ENCODE data around the gene LY9.

Gene LY9

GRCh38 chr1:160795951-160796383 lies at the start of gene LY9:
LY9 (plus strand) TSS chr1:160796174; CDS start chr1:160796188, 14 bp downstream.
- Histone ChIP-seq H3K4me1 (ENCODE audit: control insufficient read depth, insufficient read depth, low read length) (no peaks in the 10 kb centered on the region), H3K9ac (ENCODE audit: low read depth, low read length) (no peak within 1 kb of the TSS), H3K4me3 (ENCODE audit: low read depth, low read length) (no peak within 1 kb of the TSS), H3K27me3 (ENCODE audit: control insufficient read depth, insufficient read depth, low read length) (no peaks in the 10 kb centered on the region), H3K36me3 (ENCODE audit: control insufficient read depth, insufficient read depth, low read length) (no peaks in the 10 kb centered on the region), H3K9me3 (ENCODE audit: control insufficient read depth, insufficient read depth, low read length) (no peaks in the 10 kb centered on the region), H3K27ac (ENCODE audit: low read depth, low read length) (no peak within 1 kb of the TSS)

- Histone ChIP-seq H3K9me3 (ENCODE audit: control insufficient read depth, insufficient read depth, low read length) (no peaks in the 10 kb centered on the region), H3K27ac (ENCODE audit: low read depth, low read length) (peak overlapping the region; percentile 26), H3K4me1 (ENCODE audit: control insufficient read depth, insufficient read depth, low read length) (peaks cover 13% of the 10 kb centered on the region), H3K4me3 (ENCODE audit: low read depth, low read length) (no peak overlapping the region), H3K27me3 (ENCODE audit: control insufficient read depth, insufficient read depth, low read length) (no peaks in the 10 kb centered on the region), H3K36me3 (ENCODE audit: control insufficient read depth, insufficient read depth, low read length) (no peaks in the 10 kb centered on the region), H3K9ac (ENCODE audit: low read depth, low read length) (no peak overlapping the region)
Observed at GRCh38 chr1:160746836-160747500, 49.0 kb upstream of the LY9 start.

GRCh38 chr1:160747717-160748116 lies 48.3 kb upstream of the LY9 start:
- Histone ChIP-seq H3K9me3 (ENCODE audit: control insufficient read depth, insufficient read depth, low read length) (no peaks in the 10 kb centered on the region), H3K4me1 (ENCODE audit: control insufficient read depth, insufficient read depth, low read length) (peaks cover 13% of the 10 kb centered on the region), H3K27me3 (ENCODE audit: control insufficient read depth, insufficient read depth, low read length) (no peaks in the 10 kb centered on the region), H3K9ac (ENCODE audit: low read depth, low read length) (no peak overlapping the region), H3K27ac (ENCODE audit: low read depth, low read length) (no peak overlapping the region), H3K36me3 (ENCODE audit: control insufficient read depth, insufficient read depth, low read length) (no peaks in the 10 kb centered on the region), H3K4me3 (ENCODE audit: low read depth, low read length) (no peak overlapping the region)

- Histone ChIP-seq H3K27me3 (ENCODE audit: control insufficient read depth, insufficient read depth, low read length) (no peaks in the 10 kb centered on the region), H3K9ac (ENCODE audit: low read depth, low read length) (no peak overlapping the region), H3K4me3 (ENCODE audit: low read depth, low read length) (no peak overlapping the region), H3K4me1 (ENCODE audit: control insufficient read depth, insufficient read depth, low read length) (peaks cover 13% of the 10 kb centered on the region), H3K36me3 (ENCODE audit: control insufficient read depth, insufficient read depth, low read length) (no peaks in the 10 kb centered on the region), H3K27ac (ENCODE audit: low read depth, low read length) (no peak overlapping the region), H3K9me3 (ENCODE audit: control insufficient read depth, insufficient read depth, low read length) (no peaks in the 10 kb centered on the region)
Observed at GRCh38 chr1:160748181-160748877, 47.6 kb upstream of the LY9 start.

- Histone ChIP-seq H3K36me3 (ENCODE audit: control insufficient read depth, insufficient read depth, low read length) (no peaks in the 10 kb centered on the region), H3K4me3 (ENCODE audit: low read depth, low read length) (no peak overlapping the region), H3K27me3 (ENCODE audit: control insufficient read depth, insufficient read depth, low read length) (no peaks in the 10 kb centered on the region), H3K9ac (ENCODE audit: low read depth, low read length) (no peak overlapping the region), H3K9me3 (ENCODE audit: control insufficient read depth, insufficient read depth, low read length) (no peaks in the 10 kb centered on the region), H3K4me1 (ENCODE audit: control insufficient read depth, insufficient read depth, low read length) (peaks cover 13% of the 10 kb centered on the region), H3K27ac (ENCODE audit: low read depth, low read length) (no peak overlapping the region)
Observed at GRCh38 chr1:160748878-160749269, 47.1 kb upstream of the LY9 start.

GRCh38 chr1:160750608-160751007 lies 45.4 kb upstream of the LY9 start:
- Histone ChIP-seq H3K9ac (ENCODE audit: low read depth, low read length) (no peak overlapping the region), H3K36me3 (ENCODE audit: control insufficient read depth, insufficient read depth, low read length) (no peaks in the 10 kb centered on the region), H3K9me3 (ENCODE audit: control insufficient read depth, insufficient read depth, low read length) (no peaks in the 10 kb centered on the region), H3K27ac (ENCODE audit: low read depth, low read length) (no peak overlapping the region), H3K4me3 (ENCODE audit: low read depth, low read length) (no peak overlapping the region), H3K27me3 (ENCODE audit: control insufficient read depth, insufficient read depth, low read length) (no peaks in the 10 kb centered on the region), H3K4me1 (ENCODE audit: control insufficient read depth, insufficient read depth, low read length) (peaks cover 13% of the 10 kb centered on the region)

- Histone ChIP-seq H3K36me3 (ENCODE audit: control insufficient read depth, insufficient read depth, low read length) (no peaks in the 10 kb centered on the region), H3K9ac (ENCODE audit: low read depth, low read length) (no peak overlapping the region), H3K27ac (ENCODE audit: low read depth, low read length) (no peak overlapping the region), H3K9me3 (ENCODE audit: control insufficient read depth, insufficient read depth, low read length) (no peaks in the 10 kb centered on the region), H3K4me3 (ENCODE audit: low read depth, low read length) (no peak overlapping the region), H3K4me1 (ENCODE audit: control insufficient read depth, insufficient read depth, low read length) (peaks cover 1% of the 10 kb centered on the region; the same call in 1 of the 2 replicates), H3K27me3 (ENCODE audit: control insufficient read depth, insufficient read depth, low read length) (no peaks in the 10 kb centered on the region)
Observed at GRCh38 chr1:160752406-160752805, 43.6 kb upstream of the LY9 start.

- H3K36me3 ChIP-seq (ENCODE audit: control insufficient read depth, insufficient read depth, low read length): no peaks in the 10 kb centered on the region
- no peak overlapping the region for H3K4me3 ChIP-seq (ENCODE audit: low read depth, low read length)
- H3K4me1 ChIP-seq (ENCODE audit: control insufficient read depth, insufficient read depth, low read length): no peaks in the 10 kb centered on the region
- H3K9me3 ChIP-seq (ENCODE audit: control insufficient read depth, insufficient read depth, low read length): no peaks in the 10 kb centered on the region
- H3K27me3 ChIP-seq (ENCODE audit: control insufficient read depth, insufficient read depth, low read length): no peaks in the 10 kb centered on the region
- no peak overlapping the region for H3K27ac ChIP-seq (ENCODE audit: low read depth, low read length)
- no peak overlapping the region for H3K9ac ChIP-seq (ENCODE audit: low read depth, low read length)
Observed at GRCh38 chr1:160752924-160753323, 43.0 kb upstream of the LY9 start.

- Histone ChIP-seq H3K27ac (ENCODE audit: low read depth, low read length) (no peak overlapping the region), H3K9me3 (ENCODE audit: control insufficient read depth, insufficient read depth, low read length) (no peaks in the 10 kb centered on the region), H3K27me3 (ENCODE audit: control insufficient read depth, insufficient read depth, low read length) (no peaks in the 10 kb centered on the region), H3K4me1 (ENCODE audit: control insufficient read depth, insufficient read depth, low read length) (no peaks in the 10 kb centered on the region), H3K4me3 (ENCODE audit: low read depth, low read length) (no peak overlapping the region), H3K9ac (ENCODE audit: low read depth, low read length) (no peak overlapping the region), H3K36me3 (ENCODE audit: control insufficient read depth, insufficient read depth, low read length) (no peaks in the 10 kb centered on the region)
Observed at GRCh38 chr1:160753594-160753993, 42.4 kb upstream of the LY9 start.

- Histone ChIP-seq H3K4me1 (ENCODE audit: control insufficient read depth, insufficient read depth, low read length) (no peaks in the 10 kb centered on the region), H3K27me3 (ENCODE audit: control insufficient read depth, insufficient read depth, low read length) (no peaks in the 10 kb centered on the region), H3K36me3 (ENCODE audit: control insufficient read depth, insufficient read depth, low read length) (no peaks in the 10 kb centered on the region), H3K4me3 (ENCODE audit: low read depth, low read length) (no peak overlapping the region), H3K27ac (ENCODE audit: low read depth, low read length) (no peak overlapping the region), H3K9me3 (ENCODE audit: control insufficient read depth, insufficient read depth, low read length) (no peaks in the 10 kb centered on the region), H3K9ac (ENCODE audit: low read depth, low read length) (no peak overlapping the region)
Observed at GRCh38 chr1:160755461-160755860, 40.5 kb upstream of the LY9 start.
